ENCODE measurements around the gene RPS6KA5.

DNA sequence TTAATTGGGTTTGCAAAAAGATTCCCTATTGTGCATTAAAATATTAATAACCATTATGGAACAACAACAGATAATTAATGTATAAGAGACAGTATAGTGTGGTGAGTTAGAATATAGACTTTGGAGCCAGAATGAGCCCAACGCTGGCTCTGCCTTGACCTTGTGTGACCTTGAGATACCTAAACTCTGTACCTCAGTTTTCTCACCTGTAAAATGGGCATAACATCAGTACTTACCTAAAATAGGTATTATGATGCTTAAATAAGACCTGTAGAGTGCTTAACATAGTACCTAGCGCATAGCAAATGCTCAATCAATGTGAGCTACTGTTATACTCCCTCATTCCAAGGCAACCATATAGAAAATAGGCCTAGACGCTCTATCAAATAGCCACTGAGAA is 153.3 kb downstream of the RPS6KA5 start:
- TF ChIP-seq, protein P1, sequence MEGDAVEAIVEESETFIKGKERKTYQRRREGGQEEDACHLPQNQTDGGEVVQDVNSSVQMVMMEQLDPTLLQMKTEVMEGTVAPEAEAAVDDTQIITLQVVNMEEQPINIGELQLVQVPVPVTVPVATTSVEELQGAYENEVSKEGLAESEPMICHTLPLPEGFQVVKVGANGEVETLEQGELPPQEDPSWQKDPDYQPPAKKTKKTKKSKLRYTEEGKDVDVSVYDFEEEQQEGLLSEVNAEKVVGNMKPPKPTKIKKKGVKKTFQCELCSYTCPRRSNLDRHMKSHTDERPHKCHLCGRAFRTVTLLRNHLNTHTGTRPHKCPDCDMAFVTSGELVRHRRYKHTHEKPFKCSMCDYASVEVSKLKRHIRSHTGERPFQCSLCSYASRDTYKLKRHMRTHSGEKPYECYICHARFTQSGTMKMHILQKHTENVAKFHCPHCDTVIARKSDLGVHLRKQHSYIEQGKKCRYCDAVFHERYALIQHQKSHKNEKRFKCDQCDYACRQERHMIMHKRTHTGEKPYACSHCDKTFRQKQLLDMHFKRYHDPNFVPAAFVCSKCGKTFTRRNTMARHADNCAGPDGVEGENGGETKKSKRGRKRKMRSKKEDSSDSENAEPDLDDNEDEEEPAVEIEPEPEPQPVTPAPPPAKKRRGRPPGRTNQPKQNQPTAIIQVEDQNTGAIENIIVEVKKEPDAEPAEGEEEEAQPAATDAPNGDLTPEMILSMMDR (IDR thresholded peaks at IDR 0.05; ENCODE audit: borderline replicate concordance, extremely low read depth, low read length, poor library complexity, severe bottlenecking) = no peak
- TF ChIP-seq EZH2 (IDR thresholded peaks at IDR 0.05; ENCODE audit: borderline replicate concordance, low read depth, low read length, severe bottlenecking) = no peak
